AG10803 (cell line): ENCODE data around the gene KLHL5.

Experiments used
- DNase-seq: peaks from one replicate; pipeline ENCODE4 v3.0.0; 2010; ENCODE audit warnings: low read depth
- H3K4me3 ChIP-seq: 2 replicates; pipeline ENCODE4 v1.5.1; 2011; ENCODE audit warnings: mild to moderate bottlenecking, low read length, control low read depth
- TF ChIP-seq, protein P1 (sequence below): conservative IDR thresholded peaks from 2 replicates; pipeline ENCODE4 v1.5.1; 2011; ENCODE audit warnings: mild to moderate bottlenecking, low read length, control low read depth, inconsistent platforms

KLHL5 gene

DNA sequence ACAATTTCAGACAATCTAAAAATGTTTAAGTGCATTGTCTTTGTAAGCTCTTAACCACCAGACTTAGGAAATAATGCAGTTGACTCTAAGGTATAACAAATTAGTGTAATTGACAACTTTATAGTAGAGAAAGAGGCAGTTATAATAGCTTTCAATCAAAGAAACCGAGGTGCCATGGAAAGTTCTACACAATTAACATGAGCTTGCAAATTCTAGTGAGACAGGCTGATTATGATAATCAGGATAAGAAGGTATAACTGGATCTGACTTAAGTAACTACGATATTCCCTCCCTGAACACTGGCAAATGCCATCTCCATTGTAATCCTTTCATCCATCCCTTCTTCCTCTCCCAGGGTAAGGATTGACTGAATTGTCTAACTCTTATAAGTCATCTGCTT, 11.4 kb upstream of the KLHL5 start:
- no peak overlapping the region for H3K4me3 ChIP-seq
- TF ChIP-seq, protein P1, sequence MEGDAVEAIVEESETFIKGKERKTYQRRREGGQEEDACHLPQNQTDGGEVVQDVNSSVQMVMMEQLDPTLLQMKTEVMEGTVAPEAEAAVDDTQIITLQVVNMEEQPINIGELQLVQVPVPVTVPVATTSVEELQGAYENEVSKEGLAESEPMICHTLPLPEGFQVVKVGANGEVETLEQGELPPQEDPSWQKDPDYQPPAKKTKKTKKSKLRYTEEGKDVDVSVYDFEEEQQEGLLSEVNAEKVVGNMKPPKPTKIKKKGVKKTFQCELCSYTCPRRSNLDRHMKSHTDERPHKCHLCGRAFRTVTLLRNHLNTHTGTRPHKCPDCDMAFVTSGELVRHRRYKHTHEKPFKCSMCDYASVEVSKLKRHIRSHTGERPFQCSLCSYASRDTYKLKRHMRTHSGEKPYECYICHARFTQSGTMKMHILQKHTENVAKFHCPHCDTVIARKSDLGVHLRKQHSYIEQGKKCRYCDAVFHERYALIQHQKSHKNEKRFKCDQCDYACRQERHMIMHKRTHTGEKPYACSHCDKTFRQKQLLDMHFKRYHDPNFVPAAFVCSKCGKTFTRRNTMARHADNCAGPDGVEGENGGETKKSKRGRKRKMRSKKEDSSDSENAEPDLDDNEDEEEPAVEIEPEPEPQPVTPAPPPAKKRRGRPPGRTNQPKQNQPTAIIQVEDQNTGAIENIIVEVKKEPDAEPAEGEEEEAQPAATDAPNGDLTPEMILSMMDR, result no peak
- no peak for DNase-seq

DNA sequence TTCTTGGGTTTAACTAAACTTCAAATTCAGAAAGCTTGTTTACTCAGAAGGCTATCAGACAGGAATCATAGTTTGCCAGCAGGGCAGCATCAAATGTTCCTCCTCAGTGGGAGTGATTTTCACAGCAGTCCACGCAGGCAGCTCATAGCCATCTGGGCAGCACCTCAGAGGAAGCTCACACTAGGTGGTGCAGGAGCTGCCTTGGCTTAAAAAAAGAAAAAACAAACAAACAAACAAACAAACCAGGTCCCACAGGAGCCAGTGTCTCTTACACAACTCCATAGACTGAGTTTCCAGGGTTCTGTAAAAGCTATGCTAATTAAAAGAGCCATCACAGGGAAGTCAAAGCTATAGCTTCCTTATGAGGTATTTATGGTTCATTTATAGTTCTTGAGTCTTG, 10.5 kb upstream of the KLHL5 start:
- TF ChIP-seq, protein P1, result no peak
- no peak for DNase-seq
- no peak overlapping the region for H3K4me3 ChIP-seq

DNA sequence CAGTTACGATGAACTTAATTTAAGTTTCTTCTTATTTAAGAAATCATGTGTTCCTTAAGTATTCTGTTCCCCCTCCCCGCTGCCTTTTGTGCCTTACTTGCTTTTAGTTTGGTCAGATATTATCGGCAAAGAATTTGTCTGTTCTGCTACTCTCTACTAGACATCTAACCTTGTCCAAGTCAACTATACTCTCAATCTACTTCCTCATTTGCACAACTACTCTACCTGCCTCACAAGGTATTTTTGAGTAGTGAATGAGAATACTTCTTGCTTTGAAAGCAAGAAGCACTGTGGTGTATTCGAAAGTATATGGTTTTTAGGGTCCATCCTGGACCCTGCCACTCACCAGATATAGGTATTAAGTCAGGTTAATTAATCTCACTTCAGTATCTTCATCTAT, 8.0 kb upstream of the KLHL5 start:
- TF ChIP-seq, protein P1, result no peak
- DNase-seq, result no peak

DNA sequence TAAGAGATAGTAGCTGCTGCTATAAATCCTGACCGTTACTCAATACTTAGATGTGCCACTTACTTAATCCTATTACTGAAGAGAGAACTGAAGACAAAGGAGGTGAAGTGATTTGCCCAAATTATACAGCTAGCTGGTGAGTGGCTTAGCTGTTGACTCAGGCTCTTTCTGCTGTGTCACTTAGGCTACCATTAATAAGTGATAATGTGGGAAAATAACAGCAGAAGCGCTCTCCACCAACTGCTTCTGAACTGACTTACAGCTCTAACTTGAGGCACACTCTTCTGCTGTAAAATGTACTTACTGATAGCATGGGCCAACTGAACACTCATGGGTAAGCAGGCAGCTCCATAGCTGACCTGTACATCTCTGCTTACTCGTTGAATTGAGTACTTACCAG, 7.5 kb upstream of the KLHL5 start:
- TF ChIP-seq, protein P1, result no peak
- H3K4me3 ChIP-seq, result no peak overlapping the region
- no peak for DNase-seq

More for the DNA sequence above, 8.0 kb upstream of the KLHL5 start:
- no peak overlapping the region for H3K4me3 ChIP-seq

DNA sequence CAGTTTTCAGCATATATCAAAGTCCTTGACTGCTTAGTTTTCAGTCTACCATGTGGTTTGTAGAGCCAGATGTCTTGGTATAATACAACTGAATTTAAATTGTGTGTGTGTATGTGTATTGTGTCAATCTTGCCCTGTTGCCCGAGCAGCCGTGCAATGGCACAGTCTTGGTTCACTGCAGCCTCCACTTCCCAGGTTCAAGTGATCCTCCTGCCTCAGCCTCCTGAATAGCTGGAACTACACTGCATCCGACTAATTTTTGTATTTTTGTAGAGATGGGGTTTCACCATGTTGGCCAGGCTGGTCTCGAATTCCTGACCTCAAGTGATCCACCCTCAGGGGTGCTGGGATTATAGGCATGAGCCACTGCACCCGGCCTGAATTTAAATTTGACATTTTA, 6.0 kb upstream of the KLHL5 start:
- TF ChIP-seq, protein P1, result no peak
- no peak overlapping the region for H3K4me3 ChIP-seq
- DNase-seq, result no peak

DNA sequence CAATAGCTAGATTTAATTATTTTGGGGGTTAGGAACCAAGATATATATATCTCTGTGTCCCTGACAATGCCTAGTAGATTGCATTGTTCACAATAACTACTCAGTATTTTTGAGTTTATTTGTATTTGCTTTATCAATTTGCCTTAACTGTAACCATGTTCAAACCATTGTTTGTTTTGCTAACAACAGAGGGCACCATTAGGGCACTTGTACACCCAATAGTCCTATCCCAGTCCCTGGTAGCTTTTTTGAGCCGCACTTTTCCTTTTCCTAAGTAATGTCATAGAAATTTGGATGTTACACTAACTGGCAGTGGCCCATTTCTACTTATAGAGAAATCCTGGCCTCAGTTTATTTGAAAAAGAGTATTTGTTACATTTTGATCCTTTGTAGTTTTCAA, 575 bp upstream of the KLHL5 start:
- TF ChIP-seq, protein P1, result no peak
- H3K4me3 ChIP-seq, result no peak overlapping the region

DNA sequence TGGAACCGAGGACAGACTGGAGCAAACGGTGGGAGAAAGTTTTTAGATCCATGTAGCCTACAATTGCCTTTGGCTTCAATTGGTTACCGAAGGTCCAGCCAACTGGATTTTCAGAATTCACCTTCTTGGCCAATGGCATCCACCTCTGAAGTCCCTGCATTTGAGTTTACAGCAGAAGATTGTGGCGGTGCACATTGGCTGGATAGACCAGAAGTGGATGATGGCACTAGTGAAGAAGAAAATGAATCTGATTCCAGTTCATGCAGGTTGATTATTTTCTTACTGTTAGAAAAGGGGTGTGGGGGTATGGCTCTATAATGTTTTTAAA, 702 bp downstream of the KLHL5 start:
- no peak overlapping the region for H3K4me3 ChIP-seq
- DNase-seq, result no peak

More for the DNA sequence above, 575 bp upstream of the KLHL5 start:
- no peak for DNase-seq

More for the DNA sequence above, 702 bp downstream of the KLHL5 start:
- TF ChIP-seq, protein P1, result no peak
